ENCODE results near the gene A1BG. TPM values are rescaled to one million over a fixed set of nuclear protein-coding genes. Genes with fewer than 3 reads are reported as not detected.

Gene A1BG
- total RNA-seq, 1 donor from 2014 or later: under 0.01 TPM

DNA sequence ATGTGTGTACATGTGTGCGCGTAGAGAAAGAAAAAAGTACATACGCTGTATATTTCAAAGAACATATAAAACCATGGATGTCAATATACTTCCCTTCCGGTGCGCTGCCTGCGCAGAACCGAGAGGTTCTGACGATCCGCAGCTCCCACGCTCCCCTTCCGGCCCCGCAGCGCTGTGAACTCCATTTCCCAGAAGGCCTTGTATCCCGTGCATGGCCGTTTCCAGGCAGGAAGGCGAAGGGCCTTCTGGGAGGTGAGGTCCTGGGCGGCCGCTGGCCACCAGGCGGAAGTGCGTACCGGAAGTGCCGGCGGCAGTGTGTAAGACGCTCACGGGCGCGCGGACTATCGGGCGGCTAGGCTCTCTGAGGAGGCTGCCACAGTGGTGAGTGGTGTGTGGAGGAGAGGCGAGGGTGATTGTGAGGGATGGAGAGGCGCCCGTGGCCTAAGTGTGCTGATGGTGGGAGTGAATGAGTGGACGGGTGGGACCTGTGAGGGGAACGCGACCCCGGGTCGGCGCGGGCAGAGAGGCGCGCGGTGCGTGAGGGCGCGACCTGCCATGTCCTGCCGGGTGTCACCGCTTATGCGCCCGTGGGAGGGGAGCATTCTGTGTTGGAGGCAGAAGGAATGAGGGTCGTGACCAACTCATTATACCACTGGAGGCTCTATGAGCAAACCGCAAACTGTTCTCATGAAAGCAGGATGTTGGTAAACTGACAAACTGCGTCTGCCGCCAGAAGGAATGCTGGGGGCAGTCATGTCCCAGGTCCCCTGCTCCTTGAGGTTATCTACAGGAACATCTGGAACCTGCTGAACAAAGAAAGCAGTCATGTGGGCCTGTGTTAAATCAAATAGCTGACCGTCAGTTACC lies 48.0 kb downstream of the A1BG start, which contains the start of gene ERVK3-1:
TSS of gene ERVK3-1 (plus strand) at position 313 of the 867 bp plus-strand sequence. CDS start 6,792 bp downstream, outside the sequence.
- H3K4me1 ChIP-seq (ENCODE audit: control insufficient read depth in 3 of 3, insufficient read depth in 3 of 3, low read length in 3 of 3): peaks cover 9 to 18% (median 13%) of the 10 kb centered on the region in 3 donors
- H3K4me3 ChIP-seq (ENCODE audit: low read length in 3 of 3): peak within 1 kb of the TSS; percentile 84 to 100 (median 99)
- peaks cover 0 to 4% (median 0%) of the 10 kb centered on the region in 3 donors for H3K9me3 ChIP-seq (ENCODE audit: control insufficient read depth in 3 of 3, low read length in 3 of 3)
- H3K9ac ChIP-seq (ENCODE audit: low read depth in 1 of 3, low read length in 3 of 3): peak within 1 kb of the TSS; percentile 93 to 96 (median 95)
- H3K27ac ChIP-seq (ENCODE audit: low read depth, low read length): peak within 1 kb of the TSS; percentile 91
- no peaks in the 10 kb centered on the region for H3K27me3 ChIP-seq (ENCODE audit: control insufficient read depth in 3 of 3, insufficient read depth in 3 of 3, low read length in 3 of 3)
- peaks cover 17 to 33% (median 28%) of the 10 kb centered on the region in 3 donors for H3K36me3 ChIP-seq (ENCODE audit: control insufficient read depth in 3 of 3, insufficient read depth in 3 of 3, low read length in 3 of 3)

- H3K27me3 ChIP-seq (ENCODE audit: control insufficient read depth in 3 of 3, insufficient read depth in 3 of 3, low read length in 3 of 3): no peaks in the 10 kb centered on the region
- peaks cover 0 to 4% (median 0%) of the 10 kb centered on the region in 3 donors for H3K9me3 ChIP-seq (ENCODE audit: control insufficient read depth in 3 of 3, low read length in 3 of 3)
- H3K27ac ChIP-seq (ENCODE audit: low read depth, low read length): peak overlapping the region; percentile 91
- H3K36me3 ChIP-seq (ENCODE audit: control insufficient read depth in 3 of 3, insufficient read depth in 3 of 3, low read length in 3 of 3): peaks cover 23 to 33% (median 28%) of the 10 kb centered on the region in 3 donors
- peak overlapping the region; percentile 67 to 96 (median 95) for H3K9ac ChIP-seq (ENCODE audit: low read depth in 1 of 3, low read length in 3 of 3)
- H3K4me1 ChIP-seq (ENCODE audit: control insufficient read depth in 3 of 3, insufficient read depth in 3 of 3, low read length in 3 of 3): peaks cover 9 to 18% (median 13%) of the 10 kb centered on the region in 3 donors
- H3K4me3 ChIP-seq (ENCODE audit: low read length in 3 of 3): peak overlapping the region; percentile 84 to 100 (median 99)
These were observed 48.6 kb downstream of the A1BG start for GRCh38 chr19:58304748-58305064.

- Histone ChIP-seq H3K27ac (ENCODE audit: low read depth, low read length) (no peak overlapping the region), H3K27me3 (ENCODE audit: control insufficient read depth in 3 of 3, insufficient read depth in 3 of 3, low read length in 3 of 3) (no peaks in the 10 kb centered on the region), H3K36me3 (ENCODE audit: control insufficient read depth in 3 of 3, insufficient read depth in 3 of 3, low read length in 3 of 3) (peaks cover 24 to 31% (median 28%) of the 10 kb centered on the region in 3 donors), H3K4me3 (ENCODE audit: low read length in 3 of 3) (peak overlapping the region; percentile 84 to 100 (median 99)), H3K9me3 (ENCODE audit: control insufficient read depth in 3 of 3, low read length in 3 of 3) (peaks cover 0 to 4% (median 0%) of the 10 kb centered on the region in 3 donors), H3K4me1 (ENCODE audit: control insufficient read depth in 3 of 3, insufficient read depth in 3 of 3, low read length in 3 of 3) (peaks cover 9 to 18% (median 13%) of the 10 kb centered on the region in 3 donors), H3K9ac (ENCODE audit: low read depth in 1 of 3, low read length in 3 of 3) (no peak overlapping the region)
These were observed 49.0 kb downstream of the A1BG start for GRCh38 chr19:58304255-58304654.

GRCh38 chr19:58300620-58301019 lies 52.7 kb downstream of the A1BG start:
- H3K9ac ChIP-seq (ENCODE audit: low read depth in 1 of 3, low read length in 3 of 3): no peak overlapping the region
- no peak overlapping the region for H3K4me3 ChIP-seq (ENCODE audit: low read length in 3 of 3)
- peaks cover 2 to 8% (median 5%) of the 10 kb centered on the region in 3 donors for H3K4me1 ChIP-seq (ENCODE audit: control insufficient read depth in 3 of 3, insufficient read depth in 3 of 3, low read length in 3 of 3)
- H3K36me3 ChIP-seq (ENCODE audit: control insufficient read depth in 3 of 3, insufficient read depth in 3 of 3, low read length in 3 of 3): peaks cover 10 to 26% (median 19%) of the 10 kb centered on the region in 3 donors
- no peaks in the 10 kb centered on the region for H3K27me3 ChIP-seq (ENCODE audit: control insufficient read depth in 3 of 3, insufficient read depth in 3 of 3, low read length in 3 of 3)
- H3K27ac ChIP-seq (ENCODE audit: low read depth, low read length): no peak overlapping the region
- peaks cover 0 to 8% (median 0%) of the 10 kb centered on the region in 3 donors for H3K9me3 ChIP-seq (ENCODE audit: control insufficient read depth in 3 of 3, low read length in 3 of 3)

DNA sequence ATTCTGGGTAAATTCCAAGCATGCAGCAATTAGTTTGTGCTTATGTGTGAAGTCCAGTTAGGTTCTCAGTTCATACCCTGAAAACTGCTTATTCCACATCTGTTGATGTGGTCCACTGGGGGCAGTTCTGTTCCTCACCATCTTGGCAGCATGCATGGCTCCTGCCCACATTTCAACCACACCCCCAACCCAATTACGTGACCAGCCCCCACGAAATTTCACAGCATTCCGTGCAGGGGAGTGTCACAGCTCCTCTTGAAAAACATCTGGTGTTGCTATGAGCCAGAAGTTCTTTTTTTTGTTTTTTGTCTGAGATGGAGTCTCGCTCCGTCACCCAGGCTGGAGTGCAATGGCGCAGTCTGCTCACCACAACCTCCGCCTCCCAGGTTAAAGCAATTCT lies 57.2 kb downstream of the A1BG start:
- peaks cover 35 to 62% (median 50%) of the 10 kb centered on the region in 3 donors for H3K36me3 ChIP-seq (ENCODE audit: control insufficient read depth in 3 of 3, insufficient read depth in 3 of 3, low read length in 3 of 3)
- H3K4me3 ChIP-seq (ENCODE audit: low read length in 3 of 3): no peak overlapping the region
- no peak overlapping the region for H3K27ac ChIP-seq (ENCODE audit: low read depth, low read length)
- no peaks in the 10 kb centered on the region for H3K27me3 ChIP-seq (ENCODE audit: control insufficient read depth in 3 of 3, insufficient read depth in 3 of 3, low read length in 3 of 3)
- H3K9me3 ChIP-seq (ENCODE audit: control insufficient read depth in 3 of 3, low read length in 3 of 3): peaks cover 5 to 27% (median 19%) of the 10 kb centered on the region in 3 donors
- no peaks in the 10 kb centered on the region for H3K4me1 ChIP-seq (ENCODE audit: control insufficient read depth in 3 of 3, insufficient read depth in 3 of 3, low read length in 3 of 3)
- no peak overlapping the region for H3K9ac ChIP-seq (ENCODE audit: low read depth in 1 of 3, low read length in 3 of 3)

Small RNA genes lying within 50 kb of the gene (small RNA-seq; reads per million reads assigned to genes)
- gene MIR4754 (not detected), gene MIR6806 (0.14 reads per million), gene RNA5SP473 (not detected)

Other genes with a start within 250 kb of the A1BG start
- 16.2 TPM for gene ZNF329, start 202.7 kb downstream of the A1BG start, total RNA-seq
- gene ZNF274, start 170.4 kb downstream of the A1BG start, total RNA-seq: 11.0 TPM
- gene ZNF544, start 124.6 kb downstream of the A1BG start, total RNA-seq: 26.1 TPM
- 6.3 TPM for gene ZNF8, start 74.5 kb downstream of the A1BG start, total RNA-seq
- gene ERVK3-1, start 48.1 kb downstream of the A1BG start, total RNA-seq: 14.1 TPM
- 2.6 TPM for gene ZSCAN22, start 26.5 kb downstream of the A1BG start, total RNA-seq
- gene ZNF497, start 9.3 kb upstream of the A1BG start, total RNA-seq: 2.1 TPM
- 0.52 TPM for gene ZNF837, start 27.5 kb upstream of the A1BG start, total RNA-seq
- 3,737 TPM for gene RPS5, start 33.8 kb upstream of the A1BG start, total RNA-seq
- not detected for gene RNF225, start 42.2 kb upstream of the A1BG start, total RNA-seq
- gene ZNF584, start 55.2 kb upstream of the A1BG start, total RNA-seq: 8.4 TPM
- 9.9 TPM for gene ZNF132, start 86.7 kb upstream of the A1BG start, total RNA-seq
- 5.7 TPM for gene ZNF324B, start 98.1 kb upstream of the A1BG start, total RNA-seq
- gene ZNF324, start 113.6 kb upstream of the A1BG start, total RNA-seq: 9.9 TPM
- gene ZNF446, start 122.9 kb upstream of the A1BG start, total RNA-seq: 3.1 TPM
- 3.1 TPM for gene SLC27A5, start 158.5 kb upstream of the A1BG start, total RNA-seq
- gene ZBTB45, start 166.3 kb upstream of the A1BG start, total RNA-seq: 3.7 TPM
- gene TRIM28, start 190.6 kb upstream of the A1BG start, total RNA-seq: 277 TPM
- gene CHMP2A, start 201.6 kb upstream of the A1BG start, total RNA-seq: 68.9 TPM
- 73.6 TPM for gene UBE2M, start 205.1 kb upstream of the A1BG start, total RNA-seq
- 6.8 TPM for gene MZF1, start 219.8 kb upstream of the A1BG start, total RNA-seq